ENCODE data around the gene GNAI3.

GNAI3 gene

DNA sequence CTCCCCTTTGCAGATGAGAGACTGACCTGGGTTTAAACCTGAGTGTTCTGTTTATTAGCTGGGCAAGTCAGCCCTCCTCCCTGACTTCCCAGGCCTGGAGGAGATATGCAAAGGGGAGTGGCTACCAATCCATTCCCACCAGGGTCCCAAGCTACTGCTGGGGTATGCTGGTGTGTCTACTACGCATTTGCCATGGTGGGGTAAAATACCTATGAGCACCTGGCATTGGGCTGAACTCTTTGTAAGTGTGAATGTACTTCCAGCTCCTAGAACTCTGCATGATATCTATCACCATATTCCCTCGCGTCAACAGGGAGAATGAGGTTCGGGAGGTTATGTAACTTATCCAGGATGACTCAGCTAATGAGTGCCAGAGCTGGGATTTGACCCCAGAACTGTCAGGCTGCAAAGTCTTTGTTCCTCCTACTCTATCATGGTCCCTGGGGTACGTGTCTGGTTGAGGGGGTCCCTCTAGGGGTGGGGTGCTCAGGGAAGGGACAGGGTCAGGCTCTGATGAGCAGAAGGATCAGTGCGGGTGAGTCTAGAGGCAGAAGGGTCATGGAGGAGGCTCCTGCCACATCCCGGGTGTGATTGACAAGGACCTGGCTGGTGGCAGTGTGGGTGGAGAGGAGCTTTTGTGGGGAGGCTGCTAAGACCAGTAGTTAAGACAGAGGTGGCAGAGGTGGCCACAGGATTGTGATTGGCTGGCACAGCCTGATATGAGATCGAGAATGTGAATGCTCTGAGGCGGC, 88.0 kb downstream of the GNAI3 start:
- no peak for DNase-seq (ENCODE audit: low read depth)

DNA sequence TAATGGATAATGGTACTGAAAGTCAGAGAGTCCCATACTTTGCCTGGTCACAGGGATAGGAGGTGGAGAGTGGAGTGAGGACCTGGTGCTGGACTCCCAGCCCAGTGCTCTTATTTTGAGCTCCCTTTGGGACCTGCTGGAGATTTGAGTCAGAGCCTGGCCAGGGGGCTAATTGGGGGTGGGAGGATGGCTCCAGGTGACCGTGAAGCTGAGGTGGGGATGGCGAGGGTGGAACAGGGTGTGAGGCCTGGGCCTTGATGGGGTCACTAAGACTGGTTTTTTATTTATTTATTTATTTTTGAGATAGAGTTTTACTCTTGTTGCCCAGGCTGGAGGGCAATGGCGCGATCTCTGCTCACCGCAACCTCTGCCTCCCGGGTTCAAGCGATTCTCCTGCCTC, 89.0 kb downstream of the GNAI3 start:
- DNase-seq (ENCODE audit: low read depth): no peak

DNA sequence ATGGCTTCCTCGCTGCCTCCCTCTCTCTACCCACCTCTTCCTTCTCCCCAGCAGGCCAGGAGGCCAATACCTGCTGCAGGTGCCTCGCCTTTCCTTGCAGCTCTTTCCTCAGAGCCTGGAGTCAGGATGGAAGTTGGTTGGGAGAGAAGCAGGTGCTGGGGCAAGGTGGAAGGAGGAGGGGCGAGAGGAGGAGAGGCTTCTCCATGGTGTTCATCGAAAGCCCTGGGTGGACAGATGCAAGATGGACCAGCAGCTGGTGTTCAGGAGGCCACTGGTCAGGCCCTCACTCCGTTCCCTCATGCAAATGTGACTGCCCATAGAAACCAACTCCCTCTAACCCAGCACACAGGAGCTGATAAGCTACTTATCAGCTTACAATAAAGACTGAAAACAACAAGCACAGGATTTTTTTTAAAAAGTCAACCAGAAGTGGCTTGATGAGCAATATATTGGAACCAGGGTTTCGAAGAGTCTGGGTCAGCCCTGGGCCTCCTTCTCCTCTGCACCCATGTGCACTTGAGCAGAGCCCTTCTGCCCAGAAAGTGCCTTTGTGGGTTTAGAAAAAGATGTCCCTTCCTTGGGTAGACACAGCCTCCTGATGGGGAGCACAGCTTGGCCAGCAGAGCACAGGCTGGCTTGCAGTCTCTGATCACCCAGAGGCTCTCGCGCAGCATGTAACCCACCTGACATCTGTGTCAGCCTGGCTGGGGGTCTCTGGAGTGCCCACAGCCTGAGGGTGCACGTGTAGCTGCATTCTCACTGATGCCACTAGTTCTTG, 90.8 kb downstream of the GNAI3 start:
- no peak for DNase-seq (ENCODE audit: low read depth)

DNA sequence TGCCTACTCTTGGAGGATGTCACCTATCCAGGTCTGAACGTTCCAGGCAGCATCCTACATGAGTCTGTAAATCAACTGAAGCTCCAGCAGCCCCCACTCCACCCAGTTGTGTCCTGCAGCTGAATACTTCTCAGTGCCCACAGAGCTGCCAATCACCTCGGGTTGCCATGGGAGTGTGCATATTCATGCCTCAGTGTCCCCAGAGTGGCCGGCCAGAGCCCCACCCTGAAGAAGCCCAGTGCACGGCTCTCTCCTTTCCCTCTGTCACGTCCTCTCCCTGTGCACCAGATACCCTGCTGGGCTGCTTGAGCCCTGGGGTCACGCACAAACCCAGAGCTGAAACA, 91.4 kb downstream of the GNAI3 start:
- DNase-seq (ENCODE audit: low read depth): no peak

DNA sequence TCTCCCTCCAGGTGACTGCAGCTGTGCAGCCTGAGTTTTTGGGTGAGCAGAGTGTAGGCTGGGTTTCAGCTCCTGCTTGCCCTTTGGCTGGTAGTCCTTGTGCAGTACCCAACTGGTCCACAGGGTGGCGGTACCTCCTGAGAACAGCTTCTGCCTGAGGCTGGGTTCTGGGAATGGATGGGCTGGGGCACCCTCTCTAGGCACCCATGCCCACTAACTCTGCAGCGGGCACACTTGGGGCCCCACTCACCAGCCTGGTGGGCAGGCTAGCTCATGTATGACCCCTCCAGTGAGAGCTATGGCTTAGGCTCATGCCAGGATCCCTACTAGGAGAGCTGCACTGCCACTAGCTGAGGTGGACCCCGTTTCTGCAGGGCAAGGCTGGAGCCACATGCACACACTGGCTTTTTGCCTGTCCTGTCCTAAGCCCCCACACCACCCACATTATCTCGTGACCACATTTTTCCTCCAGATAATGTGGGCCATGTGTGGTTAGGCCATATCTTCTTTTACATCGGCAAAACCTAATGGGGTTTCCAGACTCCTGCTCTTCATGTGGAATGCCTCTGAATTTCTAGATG, 92.0 kb downstream of the GNAI3 start:
- DNase-seq (ENCODE audit: low read depth): peak; percentile 81

DNA sequence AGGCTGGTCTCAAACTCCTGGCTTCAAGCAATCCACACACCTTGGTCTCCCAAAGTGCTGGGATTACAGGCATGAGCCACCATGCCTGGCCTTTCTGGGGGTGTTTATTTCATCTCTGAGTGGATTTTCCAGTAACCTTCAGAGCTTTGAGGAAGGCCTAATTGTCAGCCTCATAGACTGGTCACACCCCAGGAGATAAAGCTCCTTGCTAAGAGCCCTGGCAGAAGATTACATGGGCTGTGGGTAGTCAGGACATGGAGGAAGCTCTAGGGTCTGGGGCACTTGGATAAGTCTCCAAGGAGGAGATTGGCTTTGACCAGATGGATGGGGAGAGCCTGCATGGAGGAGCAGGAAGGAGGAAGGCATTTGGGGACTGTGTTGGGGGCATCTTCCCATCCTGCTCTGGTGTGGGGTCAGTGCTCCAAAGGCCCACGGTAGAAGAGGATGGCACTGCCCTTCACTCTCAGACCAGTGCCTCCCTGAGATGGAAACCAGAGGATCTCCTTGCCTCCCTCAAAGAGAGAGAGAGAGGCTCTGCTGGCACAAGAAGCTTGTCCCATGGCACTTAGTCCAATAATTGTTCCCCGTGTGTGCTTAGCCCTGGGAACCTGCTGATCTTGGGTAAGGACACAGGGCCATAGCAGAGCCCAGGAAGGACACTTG, 92.8 kb downstream of the GNAI3 start:
- no peak for DNase-seq (ENCODE audit: low read depth)

DNA sequence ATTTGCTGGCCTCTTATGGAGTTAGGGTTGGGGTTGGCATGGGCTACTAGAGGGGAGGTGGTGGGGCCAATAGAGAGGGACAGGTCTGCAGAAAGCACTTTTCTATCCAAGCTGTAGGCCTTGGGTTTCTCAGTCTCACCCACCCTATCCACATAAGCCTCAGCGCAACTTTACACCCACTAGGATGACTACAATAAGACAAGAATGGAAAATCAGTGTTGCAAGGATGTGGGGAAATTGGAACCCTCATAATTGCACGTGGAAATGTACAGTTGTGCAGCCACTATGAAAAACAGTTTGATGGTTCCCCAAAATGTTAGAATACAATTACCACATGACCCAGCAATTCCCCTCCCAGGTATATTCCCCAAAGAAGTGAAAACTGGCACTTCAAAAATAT, 93.4 kb downstream of the GNAI3 start:
- DNase-seq (ENCODE audit: low read depth): no peak

DNA sequence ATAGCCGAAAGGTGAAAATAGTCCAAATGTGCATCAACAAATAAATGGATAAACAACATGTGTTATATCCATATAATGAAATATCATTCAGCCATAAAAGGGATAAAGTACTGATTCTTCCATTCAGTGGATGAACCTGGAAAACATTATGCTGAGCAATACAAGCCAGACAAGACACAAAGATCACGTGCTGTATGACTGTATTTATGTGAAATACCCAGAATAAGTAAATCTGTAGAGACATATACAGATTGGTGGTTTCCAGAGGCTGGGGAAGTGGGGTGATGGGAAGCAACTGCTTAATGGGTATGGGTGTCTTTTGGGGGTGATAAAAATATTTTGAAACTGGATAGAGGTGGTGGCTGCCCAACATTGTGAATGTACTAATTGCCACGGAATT, 94.2 kb downstream of the GNAI3 start:
- DNase-seq (ENCODE audit: low read depth): no peak

DNA sequence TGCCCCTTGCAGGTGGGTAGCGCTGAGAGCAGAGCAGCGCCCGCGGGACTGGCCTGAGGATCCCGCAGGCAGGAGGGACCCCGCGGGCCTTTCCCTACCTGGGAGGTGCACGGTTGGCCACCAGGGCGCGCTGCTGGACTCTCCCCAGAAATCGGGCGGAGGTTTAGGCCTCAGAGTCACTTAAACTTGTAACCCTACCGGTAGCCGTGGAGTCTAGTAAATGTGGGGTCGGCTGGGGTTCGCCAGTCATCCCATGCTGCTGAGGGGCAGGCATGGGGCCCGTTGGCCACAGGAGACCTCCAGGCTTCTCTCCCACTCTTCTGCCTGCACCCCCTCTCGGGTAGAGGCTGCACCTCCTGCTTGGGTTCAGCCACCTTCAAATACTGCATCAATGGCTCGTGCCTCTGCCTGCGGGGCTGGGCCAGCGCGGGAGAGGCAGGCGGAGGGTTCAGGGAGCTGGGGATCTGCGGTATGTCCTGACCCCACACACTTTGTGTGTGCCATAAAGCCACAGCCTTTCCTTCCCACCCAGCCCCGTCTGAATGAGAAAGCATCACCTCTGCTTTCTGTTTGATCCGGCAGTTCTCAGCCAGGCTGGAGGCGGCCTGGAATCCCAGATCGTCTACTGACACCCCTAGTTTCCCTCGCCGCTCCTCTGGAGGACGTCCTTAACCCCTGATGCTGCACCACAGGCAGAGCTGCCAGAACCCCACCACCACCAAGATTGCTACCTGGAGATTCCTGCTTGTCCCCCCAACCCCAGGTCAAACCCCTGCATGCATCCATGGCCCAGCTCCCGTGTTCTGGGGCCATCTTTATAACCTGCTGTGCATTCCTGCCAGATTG, 95.2 kb downstream of the GNAI3 start:
- DNase-seq (ENCODE audit: low read depth): peak; percentile 75

DNA sequence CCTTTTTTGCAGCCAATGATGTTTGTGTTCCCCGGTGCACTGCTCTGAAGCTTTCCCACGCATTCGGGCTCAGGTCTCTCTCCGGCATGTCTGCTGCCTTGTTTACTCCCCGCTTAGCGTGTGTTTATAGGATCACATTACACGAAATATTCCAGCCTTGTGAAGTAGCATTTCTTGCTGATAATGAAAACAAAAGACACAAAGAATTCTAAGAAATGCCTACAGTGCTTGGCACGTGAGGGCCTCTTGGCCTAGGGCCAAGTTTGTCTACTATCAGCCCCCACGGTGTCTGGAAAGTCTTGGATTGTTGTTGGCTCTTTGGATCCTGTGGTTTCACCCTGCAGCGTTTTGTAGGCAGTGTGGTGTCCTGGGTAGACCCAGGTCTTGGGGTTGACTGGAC, 96.3 kb downstream of the GNAI3 start:
- no peak for DNase-seq (ENCODE audit: low read depth)

DNA sequence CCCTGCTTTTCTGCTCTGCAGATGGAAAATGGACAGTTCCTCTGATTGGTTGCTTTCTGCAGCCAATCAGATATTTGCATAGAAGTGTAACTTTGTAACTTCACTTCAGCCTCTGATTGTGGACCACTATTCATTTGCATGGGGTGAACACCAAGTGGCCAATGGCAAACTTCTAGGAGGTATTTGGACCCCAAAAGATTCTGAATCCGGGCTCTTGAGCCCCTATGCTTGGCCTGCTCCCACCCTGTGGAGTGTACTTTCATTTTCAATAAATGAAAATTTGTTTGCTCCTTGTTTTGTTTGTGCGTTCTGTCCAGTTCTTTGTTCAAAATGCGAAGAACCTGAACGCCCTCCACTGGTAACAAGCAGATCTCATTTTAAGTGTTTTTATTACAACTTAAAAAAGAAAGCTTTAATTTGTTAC, 101.1 kb downstream of the GNAI3 start:
- no peak for DNase-seq (ENCODE audit: low read depth)

DNA sequence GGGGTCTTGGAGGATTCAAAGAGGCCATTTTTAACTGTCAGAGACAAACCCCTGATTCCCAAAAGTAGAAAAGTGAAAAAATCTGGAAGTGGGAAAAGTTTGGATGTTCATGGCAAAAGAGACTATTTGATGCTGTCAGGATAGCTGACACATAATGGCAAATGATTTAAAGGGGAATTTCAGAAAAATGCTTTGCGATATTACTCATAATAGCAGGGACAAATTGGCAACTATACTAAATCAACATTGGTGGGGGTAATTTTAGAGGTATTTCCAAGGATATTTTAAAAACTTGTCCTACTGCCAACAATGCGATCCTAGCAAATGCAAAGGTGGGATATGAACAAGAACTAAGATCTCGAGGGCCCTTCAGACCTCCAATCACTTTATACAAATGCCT, 102.2 kb downstream of the GNAI3 start:
- DNase-seq (ENCODE audit: low read depth): no peak

DNA sequence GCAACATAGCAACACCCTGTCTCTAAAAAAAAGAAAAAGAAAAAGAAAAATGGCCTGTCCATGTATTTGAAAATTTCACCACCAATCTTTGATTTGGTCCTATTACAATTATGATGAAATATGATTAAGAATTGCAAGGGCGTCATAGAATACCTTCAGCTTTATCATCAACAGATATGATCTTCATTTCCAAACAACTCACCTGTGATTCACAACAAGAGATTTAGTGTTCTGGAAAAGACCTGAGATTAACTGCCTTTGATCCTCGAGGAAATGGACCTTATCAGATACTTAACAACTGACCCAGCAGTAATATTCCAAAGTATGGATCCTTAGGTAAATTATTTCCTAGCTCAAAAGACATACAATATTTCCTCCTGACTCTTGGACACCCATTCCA, 104.0 kb downstream of the GNAI3 start:
- DNase-seq (ENCODE audit: low read depth): no peak

DNA sequence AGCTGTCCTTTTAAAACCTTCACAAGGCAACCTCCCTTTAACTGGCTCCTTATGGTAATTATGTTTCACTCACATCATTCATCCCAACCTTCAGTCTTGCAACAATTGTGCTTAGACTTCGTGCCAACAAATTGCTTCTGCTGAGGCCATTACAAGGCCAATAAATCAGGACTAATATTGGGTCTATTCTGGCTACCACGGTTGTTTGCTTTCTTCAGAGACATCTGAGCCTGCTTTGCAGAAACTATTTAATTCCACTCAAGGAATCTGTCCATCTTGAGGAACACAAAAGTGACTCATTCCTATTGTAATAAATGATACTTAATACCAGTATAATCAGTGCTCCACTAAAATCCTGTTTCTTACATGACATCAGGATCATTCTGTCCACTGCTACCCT, 104.9 kb downstream of the GNAI3 start:
- no peak for DNase-seq (ENCODE audit: low read depth)

DNA sequence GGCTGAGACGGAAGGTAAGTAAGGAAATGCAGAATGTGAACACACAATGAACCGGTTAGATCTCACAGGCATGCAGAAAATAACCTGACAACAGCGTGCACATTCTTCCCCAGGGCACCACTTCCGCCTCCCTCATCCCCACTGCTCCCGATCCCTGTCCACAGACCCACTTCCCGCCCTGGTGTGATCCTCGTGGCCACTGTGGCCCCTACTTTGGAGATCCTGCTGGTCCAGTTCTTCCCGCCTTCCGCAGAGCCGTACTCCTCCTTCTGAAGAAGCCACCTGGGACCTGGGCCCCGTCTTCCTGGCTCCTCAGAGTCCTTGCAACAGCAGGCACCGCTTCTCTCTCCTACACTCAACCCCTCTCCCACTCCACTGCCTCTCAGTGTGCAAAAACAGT, 106.1 kb downstream of the GNAI3 start:
- no peak for DNase-seq (ENCODE audit: low read depth)

DNA sequence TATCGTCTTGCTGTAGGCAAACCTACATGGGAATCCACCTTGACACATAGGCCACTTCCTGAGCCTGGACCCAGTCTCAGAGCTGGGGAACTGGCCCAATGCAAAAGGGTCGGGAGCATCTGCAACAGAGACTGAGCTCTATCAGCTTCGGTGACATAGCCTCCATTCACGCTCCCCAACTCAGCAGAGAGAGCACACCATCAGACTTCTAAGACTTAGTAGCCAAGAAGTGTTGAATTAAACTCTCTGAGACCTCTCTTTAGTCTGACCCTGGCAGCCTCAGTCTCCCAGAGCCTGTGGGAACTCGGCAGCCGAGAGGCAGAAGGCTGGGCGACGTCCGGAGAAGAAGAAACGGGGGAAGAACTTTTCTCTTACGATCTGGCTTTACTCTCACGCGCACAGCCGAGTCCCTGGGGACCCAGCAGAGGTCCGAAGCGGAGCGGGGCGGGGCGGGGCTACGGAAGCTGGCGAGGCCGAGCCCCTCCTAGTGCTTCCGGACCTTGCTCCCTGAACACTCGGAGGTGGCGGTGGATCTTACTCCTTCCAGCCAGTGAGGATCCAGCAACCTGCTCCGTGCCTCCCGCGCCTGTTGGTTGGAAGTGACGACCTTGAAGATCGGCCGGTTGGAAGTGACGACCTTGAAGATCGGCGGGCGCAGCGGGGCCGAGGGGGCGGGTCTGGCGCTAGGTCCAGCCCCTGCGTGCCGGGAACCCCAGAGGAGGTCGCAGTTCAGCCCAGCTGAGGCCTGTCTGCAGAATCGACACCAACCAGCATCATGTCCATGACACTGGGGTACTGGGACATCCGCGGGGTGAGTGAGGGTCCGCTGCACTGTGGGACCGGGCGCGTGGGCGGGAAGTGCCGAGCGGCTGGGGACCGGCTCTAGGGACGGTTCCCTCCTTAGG, 107.5 kb downstream of the GNAI3 start, which contains the start of gene GSTM4:
TSS of gene GSTM4 (plus strand) at position 485 of the 905 bp plus-strand sequence. CDS start at position 776, 291 bp downstream.
- DNase-seq (ENCODE audit: low read depth): peak; percentile 31

DNA sequence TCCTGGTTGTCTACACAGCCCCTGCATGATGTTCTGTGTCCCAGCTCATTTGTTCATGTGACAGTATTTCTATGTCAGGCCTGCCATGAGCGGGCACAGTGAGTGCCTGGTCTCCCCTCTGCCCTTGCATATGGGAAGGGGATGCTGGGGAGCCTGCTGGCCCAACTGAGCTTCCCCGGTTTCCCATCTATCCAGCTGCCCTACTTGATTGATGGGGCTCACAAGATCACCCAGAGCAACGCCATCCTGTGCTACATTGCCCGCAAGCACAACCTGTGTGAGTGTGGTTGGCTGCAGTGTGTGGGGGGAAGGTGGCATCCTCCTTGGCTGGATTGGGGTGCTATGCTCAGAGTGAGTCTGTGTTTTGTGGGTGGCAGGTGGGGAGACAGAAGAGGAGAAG, 109.0 kb downstream of the GNAI3 start:
- DNase-seq (ENCODE audit: low read depth): no peak

DNA sequence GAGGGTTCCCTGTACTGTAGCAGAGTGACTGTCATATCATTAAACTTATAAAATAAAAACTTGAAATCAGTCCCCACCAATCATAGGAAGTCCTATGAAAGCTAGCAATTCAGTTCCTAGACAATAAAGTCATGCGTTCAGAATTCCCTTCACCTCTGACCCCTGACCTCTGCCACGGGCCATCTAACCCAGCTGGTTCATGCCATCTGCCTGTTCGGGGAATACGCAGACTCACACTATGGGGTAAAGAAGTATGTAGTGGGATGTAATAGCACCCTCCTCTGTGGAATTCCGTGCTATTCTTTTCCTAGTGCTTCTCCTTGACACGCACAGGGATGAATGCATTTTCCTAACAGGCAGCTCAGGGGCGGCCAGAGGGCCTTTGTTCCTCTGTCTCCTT, 109.6 kb downstream of the GNAI3 start:
- no peak for DNase-seq (ENCODE audit: low read depth)

DNA sequence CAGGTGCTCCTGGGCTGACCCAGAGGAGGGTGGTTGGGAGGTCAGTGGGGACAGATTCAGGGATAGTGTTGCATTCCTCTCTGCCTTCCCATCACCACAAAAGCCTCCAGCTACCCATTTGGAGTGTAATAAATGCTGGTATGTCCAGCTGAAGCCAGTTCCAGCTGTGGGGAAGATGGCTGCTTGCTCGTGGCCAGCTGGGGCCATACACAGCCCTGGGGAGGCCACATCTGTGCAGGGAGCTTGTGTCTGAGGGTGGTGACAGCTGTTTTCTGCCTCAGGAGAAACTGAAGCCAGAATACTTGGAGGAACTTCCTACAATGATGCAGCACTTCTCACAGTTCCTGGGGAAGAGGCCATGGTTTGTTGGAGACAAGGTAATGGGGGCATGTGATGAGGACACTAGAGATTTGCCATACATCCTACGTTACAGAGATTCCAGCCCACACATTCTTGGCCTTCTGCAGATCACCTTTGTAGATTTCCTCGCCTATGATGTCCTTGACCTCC, 110.2 kb downstream of the GNAI3 start:
- DNase-seq (ENCODE audit: low read depth): no peak

DNA sequence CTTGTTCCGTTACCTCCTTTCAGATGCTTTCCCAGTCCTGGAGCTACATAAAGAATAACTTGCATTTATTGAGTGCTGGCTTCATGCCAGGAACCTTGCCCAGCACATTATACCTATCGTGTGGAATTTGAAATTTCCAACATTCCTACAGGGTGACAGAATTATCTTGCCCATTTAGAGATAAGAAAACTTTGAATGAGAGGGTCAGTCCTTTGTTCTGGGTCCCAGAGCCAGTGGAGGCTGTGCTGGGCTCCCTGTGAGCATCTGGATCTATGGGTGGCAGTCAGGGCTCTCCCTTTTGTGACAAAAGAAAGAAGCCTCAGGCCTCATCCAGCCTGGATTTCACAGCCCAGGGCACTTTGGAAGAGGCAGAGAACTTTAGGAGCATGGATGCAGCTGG, 110.7 kb downstream of the GNAI3 start:
- DNase-seq (ENCODE audit: low read depth): no peak

Measured in T follicular helper cell (primary cell).